CD4-positive, alpha-beta T cell treated with Interferon alpha-2 for 1 hour (primary cell): Measurements from ENCODE around the gene TNFSF13B.
A peak's percentile ranks its signal among the peaks of the same experiment; 100 is the strongest.
"Not testable (repeated sequence)": the region's sequence is repeated elsewhere in the genome, so short reads cannot be mapped to it uniquely, and the experiment has no call there.

Experiments
- DNase-seq, 2 donors: peaks; one replicate each; pipeline ENCODE4 v3.0.0-alpha.2; 2020 to 2022

The TNFSF13B gene

DNA sequence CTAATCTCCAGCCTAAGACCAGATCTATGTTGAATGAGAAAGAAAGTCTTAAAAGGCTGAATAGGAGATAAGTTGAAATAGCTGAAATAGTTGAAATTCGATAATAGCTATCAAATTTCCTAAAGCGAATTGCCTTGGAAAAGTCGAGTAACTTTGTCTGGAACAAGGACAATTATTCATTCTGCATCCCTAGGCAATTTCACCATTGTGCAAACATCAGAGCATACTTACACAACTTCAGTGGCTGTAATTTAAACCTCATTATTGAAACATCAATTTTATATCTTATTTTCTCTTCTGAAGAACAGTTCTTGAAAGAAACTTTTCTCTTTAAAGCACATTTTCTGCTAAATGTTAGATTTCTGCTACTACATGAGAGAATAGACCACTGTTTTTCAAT lies 13.6 kb downstream of the TNFSF13B start:
- DNase-seq = no peak

DNA sequence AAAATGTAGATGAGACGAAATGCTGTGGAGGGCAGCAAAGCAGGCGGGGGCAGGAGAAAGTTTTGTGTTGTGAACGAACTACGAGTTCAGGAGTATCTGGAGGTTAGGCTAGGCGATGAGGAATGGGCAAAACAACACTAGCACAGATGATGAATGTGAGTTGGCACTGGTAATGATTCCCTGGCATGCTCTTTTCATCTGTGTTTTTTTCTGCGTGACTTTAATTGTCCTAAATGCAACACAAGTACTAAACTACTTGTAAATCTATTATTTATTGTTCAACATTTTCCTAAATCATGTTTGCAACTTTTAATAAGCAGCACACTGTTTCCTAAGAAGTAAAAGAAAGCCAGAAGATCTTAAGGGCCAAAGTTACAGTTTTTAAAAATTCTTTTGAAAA lies 19.2 kb downstream of the TNFSF13B start:
- DNase-seq = no peak

DNA sequence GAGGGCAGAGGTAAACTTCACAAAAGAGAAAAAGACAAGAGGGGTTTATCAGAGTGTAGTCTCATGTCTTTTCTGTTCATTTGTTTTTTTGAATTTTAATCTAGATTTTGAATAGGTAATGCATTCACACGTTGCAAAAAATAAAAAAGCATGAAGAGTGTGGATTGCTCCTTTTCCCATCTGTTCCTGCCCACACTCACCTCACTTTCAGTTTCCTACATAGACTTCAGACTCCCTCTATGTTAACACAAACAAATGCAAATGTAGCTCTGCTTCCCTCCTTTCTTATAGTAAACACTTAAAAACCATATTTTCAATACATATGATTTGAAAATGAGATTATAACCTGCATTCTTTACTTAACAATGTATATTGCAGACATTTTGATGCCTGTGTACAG lies 20.3 kb downstream of the TNFSF13B start:
- DNase-seq = no peak

DNA sequence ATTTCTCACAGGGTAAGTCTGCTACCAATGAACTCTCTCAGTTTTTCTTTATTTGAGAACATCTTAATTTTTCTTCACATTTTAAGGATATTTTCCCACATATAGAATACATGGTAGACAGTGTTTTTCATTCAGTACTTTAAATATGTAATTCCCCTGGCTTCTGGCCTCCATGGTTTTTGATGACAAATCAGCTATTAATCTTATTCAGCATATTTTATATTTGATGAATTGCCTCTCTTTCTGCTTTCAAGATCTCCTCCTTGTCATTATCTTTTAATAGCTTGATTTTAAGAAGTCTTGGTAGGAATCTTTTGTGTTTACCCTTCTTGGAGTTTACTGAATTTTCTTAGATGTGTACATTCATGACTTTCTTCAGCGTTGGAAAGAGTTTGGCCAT lies 27.6 kb downstream of the TNFSF13B start:
- no peak for DNase-seq

DNA sequence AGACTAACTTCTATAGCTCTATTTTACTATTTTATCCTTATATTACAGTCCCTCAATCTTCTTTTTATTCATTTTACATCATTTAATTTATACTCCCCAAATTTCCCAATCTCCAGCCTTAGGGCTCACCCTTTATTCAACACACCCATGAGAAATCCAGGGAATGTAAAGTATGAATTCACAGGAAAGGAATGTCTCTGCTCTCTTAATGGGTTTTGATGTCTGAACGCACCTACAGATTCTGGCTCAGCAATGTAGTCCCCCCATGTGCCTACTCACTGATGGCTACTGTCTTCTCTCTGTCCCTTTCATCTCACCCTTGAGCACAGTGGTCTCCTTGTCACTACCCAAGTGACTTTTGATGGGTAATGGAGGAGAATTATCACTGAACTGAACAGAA lies 32.8 kb downstream of the TNFSF13B start:
- no peak for DNase-seq

DNA sequence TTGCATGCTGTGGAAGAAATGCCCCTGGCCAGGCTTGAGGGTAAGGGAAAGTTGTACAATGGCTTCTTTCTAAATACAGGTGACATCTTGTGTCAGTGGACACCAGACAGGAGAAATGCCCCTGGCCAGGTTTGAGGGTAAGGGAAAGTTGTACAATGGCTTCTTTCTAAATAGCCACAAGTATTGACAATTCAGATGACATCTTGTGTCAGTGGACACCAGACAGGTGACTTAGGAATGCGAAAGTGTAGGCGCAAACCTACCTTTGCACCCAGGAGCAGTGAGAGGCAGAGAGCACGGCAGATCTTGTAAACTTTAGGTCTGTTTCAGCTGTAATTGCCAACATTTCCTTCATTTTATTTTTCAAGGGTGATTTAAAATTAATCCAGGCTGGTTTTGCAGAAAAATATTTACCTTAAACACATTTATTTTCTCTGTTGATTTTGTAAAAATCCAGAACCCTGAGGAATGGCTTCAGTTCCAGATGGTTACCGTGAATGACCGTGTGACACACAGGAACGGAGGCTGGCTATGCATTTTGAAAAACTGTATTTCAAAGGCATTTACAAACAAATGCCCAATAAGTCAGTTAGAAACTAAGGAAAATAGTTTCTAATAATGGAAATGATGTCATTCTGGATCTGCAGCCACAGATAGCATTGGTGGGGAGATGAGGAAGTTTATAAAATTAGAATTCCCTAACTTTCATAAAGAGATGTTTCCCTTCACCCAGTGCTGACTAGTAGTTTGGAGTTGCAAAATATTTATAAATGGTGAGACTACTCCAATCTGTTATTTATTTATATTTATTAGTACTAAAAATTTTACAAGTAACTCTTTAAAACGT lies 34.9 kb downstream of the TNFSF13B start:
- no peak for DNase-seq

DNA sequence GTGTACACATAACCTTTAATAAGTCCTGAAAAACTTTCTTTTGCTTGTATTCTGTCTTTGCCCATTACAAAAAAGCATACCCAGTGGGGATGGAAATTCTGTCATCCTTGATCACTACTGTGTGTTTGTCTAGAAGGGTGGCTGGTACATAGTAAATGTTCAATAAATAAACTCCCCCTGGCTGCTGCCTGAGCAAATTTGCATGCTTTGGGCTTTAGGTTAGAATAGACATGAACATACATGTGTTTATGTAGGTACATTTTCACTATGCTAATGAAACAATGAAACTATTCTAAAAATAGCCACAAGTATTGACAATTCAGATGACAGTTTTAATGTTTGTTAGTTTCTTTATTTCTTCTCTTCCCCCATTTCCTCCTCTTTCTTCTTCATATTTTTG lies 36.1 kb downstream of the TNFSF13B start:
- no peak for DNase-seq

DNA sequence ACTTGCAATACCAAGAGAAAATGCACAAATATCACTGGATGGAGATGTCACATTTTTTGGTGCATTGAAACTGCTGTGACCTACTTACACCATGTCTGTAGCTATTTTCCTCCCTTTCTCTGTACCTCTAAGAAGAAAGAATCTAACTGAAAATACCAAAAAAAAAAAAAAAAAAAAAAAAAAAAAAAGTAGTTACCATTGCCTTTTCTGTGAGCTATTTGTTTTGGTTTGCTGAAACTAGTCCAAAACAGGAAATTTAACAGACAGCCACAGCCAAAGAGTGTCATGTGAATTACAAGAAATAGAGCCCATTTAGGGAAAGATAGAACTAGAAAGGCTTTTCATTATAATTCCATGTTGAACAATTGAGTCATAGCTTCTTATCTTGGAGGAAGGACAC lies 37.3 kb downstream of the TNFSF13B start:
- peak in 1 of 2 donors; percentile 51 for DNase-seq

DNA sequence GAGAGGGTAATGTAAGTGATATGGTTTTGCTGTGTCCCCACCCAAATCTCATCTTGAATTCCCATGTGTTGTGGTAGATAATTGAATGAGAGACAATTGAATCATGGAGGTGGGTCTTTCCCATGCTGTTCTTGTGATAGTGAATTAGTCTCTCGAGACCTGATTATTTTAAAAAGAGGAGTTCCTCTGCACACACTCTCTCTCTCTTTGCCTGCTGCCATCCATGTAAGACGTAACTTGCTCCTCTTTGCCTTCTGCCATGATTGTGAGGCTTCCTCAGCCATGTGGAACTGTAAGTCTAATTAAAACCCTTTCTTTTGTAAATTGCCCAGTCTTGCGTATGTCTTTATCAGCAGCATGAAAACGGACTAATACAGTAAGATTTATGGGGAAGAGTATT lies 42.1 kb downstream of the TNFSF13B start:
- not testable (repeated sequence) for DNase-seq

DNA sequence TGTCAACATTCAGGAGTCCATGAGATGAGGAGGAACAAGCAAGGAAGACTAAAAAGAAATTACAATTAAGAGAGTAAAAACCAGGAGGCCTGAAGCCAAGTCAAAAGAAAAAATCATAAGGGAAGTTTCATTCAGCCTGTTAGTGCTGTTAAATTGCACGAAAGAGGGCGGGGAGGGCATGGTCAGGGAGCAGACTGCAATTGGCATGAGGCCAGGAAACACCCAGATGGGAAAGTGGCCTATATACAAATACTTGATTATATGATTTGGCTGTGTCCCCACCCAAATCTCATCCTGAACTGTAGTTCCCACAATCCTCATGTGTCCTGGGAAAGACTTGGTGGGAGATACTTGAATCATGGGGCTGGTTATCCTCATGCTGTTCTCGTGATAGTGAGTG lies 43.9 kb downstream of the TNFSF13B start:
- DNase-seq = no peak

DNA sequence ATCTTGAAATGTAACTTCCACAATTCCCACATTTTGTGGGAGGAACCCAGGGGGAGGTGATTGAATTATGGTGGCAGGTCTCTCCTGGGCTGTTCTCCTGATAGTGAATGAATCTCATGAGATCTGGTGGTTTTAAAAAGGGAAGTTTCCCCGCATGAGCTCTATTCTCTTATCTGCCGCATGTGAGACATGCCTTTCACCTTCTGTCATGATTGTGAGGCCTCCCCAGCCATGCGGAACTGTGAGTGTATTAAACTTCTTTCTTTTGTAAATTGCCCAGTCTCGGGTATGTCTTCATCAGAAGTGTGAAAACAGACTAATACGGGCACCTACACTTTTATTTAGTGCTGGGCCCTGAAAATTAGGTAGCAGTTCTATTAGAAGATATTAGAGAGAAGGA lies 45.8 kb downstream of the TNFSF13B start:
- DNase-seq = no peak

DNA sequence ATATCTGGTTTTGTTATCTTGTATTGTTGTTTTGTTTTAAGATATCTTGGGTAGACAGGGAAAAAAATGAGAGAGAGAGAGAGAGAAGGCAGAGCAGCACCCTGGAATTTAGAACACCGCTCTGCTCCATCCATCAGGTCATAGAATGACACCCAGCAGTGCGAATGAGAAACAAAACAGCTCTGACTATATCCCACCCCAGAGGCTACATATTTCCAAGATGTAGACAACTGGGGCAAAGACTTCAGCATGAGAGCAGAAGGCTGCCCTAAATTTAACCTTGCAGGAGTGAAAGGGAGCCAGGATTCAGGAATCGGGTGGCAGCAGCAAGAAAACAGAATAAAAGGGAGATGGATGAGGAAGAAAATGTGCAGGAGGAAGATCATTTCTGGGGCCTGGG lies 46.5 kb downstream of the TNFSF13B start:
- no peak for DNase-seq

DNA sequence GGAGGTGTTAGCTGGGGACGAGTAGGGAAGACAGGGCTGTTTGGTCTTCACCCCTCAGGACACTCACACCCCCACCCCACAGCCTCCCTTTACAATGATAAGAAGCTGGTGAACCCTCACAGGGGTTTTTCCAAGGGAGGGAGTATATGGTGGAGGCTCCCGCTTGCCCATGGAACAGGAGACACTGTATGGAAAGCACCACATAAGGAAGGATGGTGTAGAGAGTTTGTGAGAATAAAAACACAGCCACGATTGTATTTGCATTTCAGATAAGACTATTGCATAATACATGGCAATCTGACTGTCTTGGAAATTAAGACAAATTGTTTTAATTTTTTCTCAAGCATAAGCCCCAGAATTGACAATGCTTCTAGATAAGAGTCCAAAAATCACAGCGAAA lies 46.9 kb downstream of the TNFSF13B start:
- no peak for DNase-seq

DNA sequence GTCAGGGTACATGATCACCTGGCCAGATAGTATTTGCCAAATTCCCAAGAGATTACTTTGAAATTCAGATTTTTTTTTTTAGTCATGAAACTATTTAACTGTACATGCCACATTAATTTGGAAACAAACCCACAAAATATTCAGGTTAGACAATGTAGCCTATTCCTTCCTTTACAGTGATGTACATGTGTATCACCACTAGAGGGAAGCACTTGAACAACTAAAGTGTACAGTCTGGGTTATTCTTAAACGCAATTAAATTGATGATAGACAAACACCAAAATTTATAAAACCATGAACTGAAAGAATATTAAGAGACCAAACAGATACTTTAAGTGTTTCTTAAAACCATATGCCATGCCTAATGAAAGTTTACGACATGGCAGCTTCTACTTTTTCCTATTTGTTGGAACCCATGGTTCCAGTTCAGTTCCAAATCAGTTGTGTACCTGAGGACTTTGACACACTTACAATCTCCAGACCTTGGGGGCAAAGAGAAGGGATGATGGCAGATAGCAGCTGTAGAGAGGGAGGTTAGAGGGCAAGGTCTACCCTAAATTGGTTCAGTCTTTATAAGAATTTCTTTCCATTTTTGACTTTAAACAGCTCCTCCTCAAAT lies 52.8 kb downstream of the TNFSF13B start:
- DNase-seq = peak in 1 of 2 donors; percentile 66

DNA sequence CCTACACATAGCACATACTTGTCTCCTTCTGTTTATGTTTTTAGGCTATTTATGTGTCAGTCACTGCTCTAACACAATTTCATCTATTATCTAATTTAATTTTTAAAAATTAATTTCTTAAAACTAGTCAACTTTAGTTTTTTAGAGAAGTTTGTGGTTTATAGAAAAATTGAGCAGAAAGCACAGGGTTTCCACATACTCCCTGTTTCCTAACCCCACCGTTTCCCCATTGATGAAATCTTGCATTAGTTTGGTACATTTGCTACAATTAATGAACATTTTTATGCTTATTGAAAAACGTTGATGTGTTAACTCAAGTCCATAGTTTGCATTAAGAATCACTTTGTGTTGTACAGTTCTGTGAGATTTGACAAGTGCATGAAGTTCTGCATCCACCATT lies 53.5 kb downstream of the TNFSF13B start:
- DNase-seq = no peak

DNA sequence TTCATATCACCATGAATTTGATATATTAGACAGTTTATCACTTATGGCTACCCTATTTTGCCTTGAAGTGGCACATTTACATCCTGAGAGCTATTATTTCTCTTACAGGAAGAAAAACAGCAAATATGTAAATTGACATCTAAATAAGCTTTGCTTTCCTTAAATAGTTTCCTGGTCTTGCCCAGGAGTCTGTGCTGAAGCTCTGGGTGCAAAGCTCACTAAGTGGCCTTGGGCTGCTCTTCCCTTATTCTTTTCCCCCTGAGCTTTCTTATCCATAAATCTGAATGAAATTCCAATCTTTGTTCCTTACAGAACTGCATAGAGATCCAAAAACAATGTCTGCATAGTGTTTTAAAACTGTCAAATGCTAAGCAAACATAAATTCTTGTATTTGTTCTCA lies 56.3 kb downstream of the TNFSF13B start:
- DNase-seq = no peak

DNA sequence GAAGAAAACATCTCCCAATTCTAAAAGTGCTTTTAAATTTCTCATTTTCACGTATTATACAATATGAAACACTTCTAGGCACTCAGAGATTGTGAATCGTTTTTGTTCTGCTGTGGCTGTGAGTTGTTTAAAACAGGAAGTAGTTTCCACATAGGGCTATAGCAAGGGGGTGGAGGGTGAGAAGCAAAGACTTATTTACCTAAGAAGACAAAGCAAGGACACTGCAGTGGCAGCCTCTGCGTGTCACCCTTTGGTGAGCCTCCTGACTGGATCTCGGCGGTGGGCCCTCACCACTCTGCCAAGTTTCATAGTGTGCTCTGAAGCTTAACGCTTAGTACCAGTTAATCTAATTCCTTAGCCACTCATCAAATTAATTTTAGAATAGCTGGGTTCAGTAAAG lies 56.8 kb downstream of the TNFSF13B start:
- DNase-seq = peak; percentile 11 to 23

DNA sequence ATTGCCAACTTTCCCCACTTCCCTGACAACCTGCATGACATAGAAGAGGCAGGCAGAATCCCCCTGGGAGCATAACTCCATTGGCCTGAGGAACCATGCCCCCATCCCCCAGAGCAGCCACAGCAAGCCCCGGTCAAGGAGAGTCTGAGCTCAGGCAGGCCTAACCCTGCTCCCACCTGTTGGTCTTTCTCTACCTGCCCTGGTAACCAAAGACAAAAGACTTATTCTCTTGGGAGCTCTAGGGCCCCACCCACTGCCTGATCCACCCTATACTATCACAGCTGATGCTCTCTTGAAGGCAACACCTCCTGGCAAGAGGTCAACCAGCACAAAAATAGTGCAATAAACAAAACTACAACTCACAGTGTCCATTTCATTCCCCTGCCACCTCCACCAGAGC lies 59.3 kb downstream of the TNFSF13B start:
- DNase-seq = no peak

DNA sequence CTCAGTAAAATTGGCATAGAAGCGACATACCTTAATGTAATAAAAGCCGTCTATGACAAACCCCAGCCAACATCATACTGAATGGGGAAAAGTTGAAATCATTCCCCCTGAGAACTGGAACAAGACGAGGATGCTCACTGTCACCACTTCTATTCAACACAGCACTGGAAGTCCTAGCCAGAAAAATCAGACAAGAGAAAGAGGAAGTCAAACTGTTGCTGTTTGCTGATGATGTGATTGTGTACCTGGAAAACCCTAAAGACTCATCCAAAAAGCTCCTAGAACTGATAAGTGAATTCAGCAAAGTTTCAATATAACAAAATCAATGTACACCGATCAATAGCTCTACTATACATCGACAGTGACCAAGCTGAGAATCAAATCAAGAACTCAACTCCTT lies 63.3 kb downstream of the TNFSF13B start:
- no peak for DNase-seq

DNA sequence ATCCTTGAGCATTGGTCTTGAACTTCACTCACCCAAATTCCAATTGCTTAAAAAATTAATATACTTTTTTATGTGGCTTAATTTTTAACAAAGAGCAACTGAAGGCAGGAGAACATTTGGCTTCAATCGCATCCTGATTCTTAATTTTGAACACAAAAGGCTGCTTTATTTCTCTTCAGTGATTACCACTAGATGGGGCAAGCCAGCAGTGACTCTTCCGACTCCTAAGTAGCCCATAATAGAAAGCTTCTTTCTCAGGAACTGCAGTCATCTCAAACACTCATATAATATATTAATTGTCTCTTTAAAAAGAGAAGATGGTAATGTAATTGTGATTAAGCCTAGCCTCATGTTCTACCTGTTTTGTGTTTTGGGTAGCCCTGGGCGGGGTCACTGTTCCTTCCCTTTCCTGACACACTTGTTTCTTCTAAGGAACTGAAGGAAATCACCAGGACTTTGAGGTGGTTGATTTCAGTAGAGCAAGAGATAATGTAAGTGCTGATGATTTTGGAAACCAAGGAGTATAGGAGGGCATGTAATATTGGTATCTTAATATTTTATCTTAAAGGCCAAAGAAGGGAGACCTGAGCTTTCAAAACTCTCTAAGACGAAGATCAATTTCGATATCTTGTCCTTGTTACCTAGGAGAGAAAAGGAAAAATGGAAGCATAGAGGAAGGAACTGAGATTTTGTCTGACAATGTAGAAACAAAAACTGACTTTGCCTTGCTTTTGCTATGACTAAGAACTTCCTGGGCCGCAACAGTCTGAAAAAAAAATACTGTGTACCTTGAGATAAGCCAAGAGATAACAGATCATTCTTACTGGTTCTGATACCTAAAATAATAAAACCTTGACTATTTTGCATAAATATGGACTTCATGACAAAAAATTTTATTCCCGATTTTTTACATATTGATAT lies 73.1 kb downstream of the TNFSF13B start:
- DNase-seq = peak in 1 of 2 donors; percentile 45

DNA sequence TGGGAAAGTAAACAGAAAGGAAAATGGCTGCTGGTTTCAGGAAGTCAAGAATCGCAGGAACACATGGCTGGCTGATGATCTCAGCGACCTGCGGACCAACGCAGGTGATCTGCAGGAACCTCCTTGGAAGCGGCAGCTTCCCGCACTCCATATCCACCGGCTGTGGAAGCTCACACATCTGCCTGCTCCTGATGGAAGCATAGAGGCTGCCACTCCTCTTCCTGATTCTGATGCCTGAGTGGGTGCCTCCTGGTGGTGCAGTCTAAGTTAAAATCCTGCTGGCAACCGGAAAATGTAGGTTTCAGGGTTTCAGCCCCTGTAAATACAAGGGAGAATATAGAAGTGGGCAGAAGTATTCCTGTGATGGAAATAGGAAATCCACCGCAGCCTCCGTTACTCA lies 75.5 kb downstream of the TNFSF13B start:
- DNase-seq = no peak

DNA sequence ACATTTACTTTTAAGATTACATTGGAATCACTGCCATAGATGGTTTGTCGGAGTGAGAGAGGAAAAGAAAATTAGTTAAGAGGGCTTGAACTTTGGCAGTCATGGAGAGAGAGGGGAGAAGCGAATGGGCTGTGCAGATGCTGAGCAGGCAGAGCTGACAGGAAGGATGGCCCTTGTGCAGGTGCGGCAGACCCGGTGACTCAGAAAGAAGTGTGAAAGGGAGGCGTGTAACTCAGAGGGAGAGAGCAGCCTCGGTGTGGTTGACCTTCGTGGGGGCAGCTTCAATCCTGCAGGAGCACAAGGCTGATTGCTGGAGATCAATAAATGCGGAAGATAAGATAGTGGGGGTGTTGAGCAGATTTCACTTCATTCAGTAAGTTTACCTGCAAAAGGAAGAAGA lies 76.9 kb downstream of the TNFSF13B start:
- peak in 1 of 2 donors; percentile 11 for DNase-seq

DNA sequence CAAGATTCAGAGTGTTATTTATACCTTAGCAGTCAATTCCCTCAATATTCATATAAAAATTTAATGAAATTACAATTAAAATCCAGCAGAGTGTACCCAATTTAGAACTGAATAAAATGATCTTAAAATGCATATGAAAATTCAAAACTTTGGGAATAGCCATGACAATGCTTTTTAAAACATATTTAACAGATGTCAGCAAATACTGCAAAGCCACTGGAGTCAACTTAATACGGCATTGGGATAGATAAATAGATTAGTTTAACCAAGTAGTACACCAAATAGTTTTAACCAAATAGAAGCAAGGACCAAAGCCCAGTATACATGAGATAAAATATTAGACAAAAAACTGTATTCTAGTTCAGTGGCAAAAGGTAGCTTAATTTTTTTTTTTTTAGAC lies 79.8 kb downstream of the TNFSF13B start:
- no peak for DNase-seq

DNA sequence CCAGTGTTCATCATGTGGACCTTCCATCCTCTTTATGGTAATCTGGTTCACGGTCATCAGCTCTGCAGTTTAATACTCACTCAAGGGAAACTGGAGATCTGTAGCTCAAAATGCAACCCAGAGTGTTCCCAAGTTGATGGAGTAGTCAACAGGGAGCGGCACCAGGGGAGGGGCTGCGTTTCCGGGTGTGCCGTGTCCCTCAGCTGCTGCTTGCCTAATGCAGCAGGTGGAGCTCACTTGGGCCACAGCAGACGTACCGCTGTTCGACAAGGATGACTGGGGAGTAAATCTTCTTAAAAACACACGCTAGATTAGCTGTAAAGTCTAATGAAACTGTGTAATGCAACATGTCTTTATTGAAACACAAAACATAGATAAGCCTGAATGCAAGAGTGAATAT lies 81.1 kb downstream of the TNFSF13B start:
- no peak for DNase-seq
